ENCODE data around the gene USP34.
"Not testable (repeated sequence)": the region's sequence is repeated elsewhere in the genome, so short reads cannot be mapped to it uniquely, and the experiment has no call there.

USP34 gene

DNA sequence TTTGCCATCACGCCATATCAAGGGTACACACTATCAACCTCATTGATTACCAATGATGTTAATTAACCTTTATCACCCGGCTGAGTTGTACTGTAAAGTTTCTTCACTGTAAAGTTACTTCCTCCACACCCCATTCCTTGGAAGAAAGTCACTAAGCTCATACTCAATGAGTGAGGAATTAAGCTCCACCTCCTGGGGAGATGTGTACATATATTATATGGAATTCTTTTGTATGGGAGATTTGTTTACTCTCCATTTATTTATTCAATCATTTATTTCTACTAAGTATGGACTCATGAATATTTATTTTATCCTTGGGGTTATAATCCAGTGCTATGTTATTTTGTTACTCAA, 252.1 kb downstream of the USP34 start:
- TF ChIP-seq POLR2AphosphoS5 (IDR thresholded peaks at IDR 0.05; ENCODE audit: borderline replicate concordance, low read depth, low read length): no peak
- no peak for TF ChIP-seq EZH2 (IDR thresholded peaks at IDR 0.05)
- TF ChIP-seq FOXP2 (optimal IDR thresholded peaks at IDR 0.05; ENCODE audit: control extremely low read depth, extremely low read length, insufficient read depth): no peak
- no peak overlapping the region for H3K9ac ChIP-seq (ENCODE audit: insufficient read length)
- H3K27ac ChIP-seq: no peak overlapping the region
- H3K36me3 ChIP-seq (ENCODE audit: insufficient read depth, low read length): peaks cover 58% of the 10 kb centered on the region
- no peak for DNase-seq (ENCODE audit: low read depth, low spot score)
- no peaks in the 10 kb centered on the region for H3K9me3 ChIP-seq (ENCODE audit: low read depth, low read length)
- H3K4me3 ChIP-seq: no peak overlapping the region

DNA sequence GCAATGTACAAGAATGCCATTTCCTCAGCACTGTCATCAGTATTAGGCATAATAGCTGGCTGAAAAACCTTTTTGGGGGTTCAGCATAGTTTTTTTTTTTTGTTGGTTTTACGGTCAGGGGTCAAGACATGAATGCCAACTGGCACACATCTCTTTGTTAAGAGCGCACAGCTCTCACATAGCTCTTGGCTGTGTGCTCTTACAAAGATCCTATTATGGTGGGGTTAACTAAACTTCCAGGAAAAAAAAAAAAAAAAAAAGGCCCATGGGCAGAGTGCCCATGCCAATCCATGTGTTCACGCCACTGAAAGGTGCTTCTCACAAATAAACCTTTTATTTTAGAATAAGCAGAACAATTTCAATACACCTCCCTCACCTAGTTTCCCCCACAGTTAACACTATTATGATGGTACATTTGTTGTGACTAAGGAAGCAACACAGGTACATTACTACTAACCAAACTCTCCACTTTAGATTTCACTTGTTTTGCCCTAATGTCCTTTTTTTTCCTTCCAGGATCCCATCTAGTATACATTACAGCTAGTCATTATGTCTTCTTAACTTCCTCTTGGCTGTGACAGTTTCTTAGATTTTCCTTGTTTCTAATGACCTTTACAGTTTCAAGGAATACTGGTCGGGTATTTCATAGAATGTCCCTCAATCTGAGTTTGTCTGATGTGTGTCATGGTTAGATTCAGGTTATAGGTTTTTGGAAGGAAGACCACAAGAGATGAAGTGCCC, 252.6 kb downstream of the USP34 start:
- Histone ChIP-seq H3K36me3 (ENCODE audit: insufficient read depth, low read length) (peaks cover 58% of the 10 kb centered on the region), H3K9me3 (ENCODE audit: low read depth, low read length) (no peaks in the 10 kb centered on the region), H3K4me3 (no peak overlapping the region), H3K27ac (no peak overlapping the region), H3K9ac (ENCODE audit: insufficient read length) (no peak overlapping the region)
- no peak for DNase-seq (ENCODE audit: low read depth, low spot score)
- TF ChIP-seq EZH2 (IDR thresholded peaks at IDR 0.05): no peak
- no peak for TF ChIP-seq POLR2AphosphoS5 (IDR thresholded peaks at IDR 0.05; ENCODE audit: borderline replicate concordance, low read depth, low read length)
- no peak for TF ChIP-seq FOXP2 (optimal IDR thresholded peaks at IDR 0.05; ENCODE audit: control extremely low read depth, extremely low read length, insufficient read depth)

DNA sequence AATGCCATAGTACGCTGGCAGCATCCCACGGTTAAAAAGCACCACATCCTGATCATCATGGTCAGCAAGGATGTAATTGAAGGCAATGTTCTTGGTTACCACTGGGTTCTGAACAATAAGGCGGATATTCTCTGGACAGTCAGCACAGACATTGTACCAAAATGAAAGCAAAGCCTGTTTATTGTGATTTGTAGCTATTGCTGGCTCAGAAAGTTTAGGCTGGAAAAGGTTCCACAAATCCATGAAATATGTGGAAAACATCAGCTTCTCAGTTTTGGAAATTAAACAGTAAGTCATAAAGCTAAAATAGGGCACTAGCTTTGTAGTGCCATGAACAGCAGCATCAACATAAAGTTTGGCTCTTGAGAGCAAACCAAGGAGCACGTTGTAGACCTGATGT, 256.7 kb downstream of the USP34 start:
- TF ChIP-seq FOXP2 (optimal IDR thresholded peaks at IDR 0.05; ENCODE audit: control extremely low read depth, extremely low read length, insufficient read depth): no peak
- no peak for TF ChIP-seq POLR2AphosphoS5 (IDR thresholded peaks at IDR 0.05; ENCODE audit: borderline replicate concordance, low read depth, low read length)
- no peak for TF ChIP-seq EZH2 (IDR thresholded peaks at IDR 0.05)
- no peak for DNase-seq (ENCODE audit: low read depth, low spot score)
- peaks cover 54% of the 10 kb centered on the region for H3K36me3 ChIP-seq (ENCODE audit: insufficient read depth, low read length)
- no peak overlapping the region for H3K4me3 ChIP-seq
- H3K27ac ChIP-seq: no peak overlapping the region
- H3K9ac ChIP-seq (ENCODE audit: insufficient read length): no peak overlapping the region
- no peaks in the 10 kb centered on the region for H3K9me3 ChIP-seq (ENCODE audit: low read depth, low read length)

DNA sequence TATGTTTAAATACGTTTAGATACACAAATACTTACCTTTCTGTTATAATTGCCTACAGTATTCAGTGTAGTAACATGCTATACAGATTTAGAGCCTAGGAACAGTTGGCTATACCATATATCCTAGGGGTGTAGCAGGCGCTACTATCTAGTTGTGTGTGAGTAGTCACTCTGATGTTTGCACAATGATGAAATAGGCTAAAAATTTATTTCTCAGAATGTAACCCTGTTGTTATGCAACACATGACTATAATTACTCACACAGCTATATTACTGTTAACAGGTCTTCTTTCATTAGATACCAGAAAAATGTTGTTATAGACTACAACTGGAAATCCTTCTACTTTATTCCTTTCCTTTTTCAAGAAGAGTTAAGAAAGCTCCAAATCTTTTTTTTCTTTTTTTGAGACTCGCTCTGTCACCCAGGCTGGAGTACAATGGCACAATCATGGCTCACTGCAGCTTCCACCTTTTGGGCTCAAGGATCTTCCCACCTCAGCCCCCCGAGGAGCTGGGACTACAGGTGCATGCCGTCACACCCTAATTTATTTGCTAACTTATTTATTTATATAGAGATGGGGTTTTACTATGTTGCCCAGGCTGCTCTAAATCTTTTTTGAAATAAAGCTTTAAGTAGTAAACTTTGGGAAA, 260.4 kb downstream of the USP34 start:
- TF ChIP-seq POLR2AphosphoS5 (IDR thresholded peaks at IDR 0.05; ENCODE audit: borderline replicate concordance, low read depth, low read length): no peak
- TF ChIP-seq FOXP2 (optimal IDR thresholded peaks at IDR 0.05; ENCODE audit: control extremely low read depth, extremely low read length, insufficient read depth): no peak
- no peaks in the 10 kb centered on the region for H3K9me3 ChIP-seq (ENCODE audit: low read depth, low read length)
- no peak for DNase-seq (ENCODE audit: low read depth, low spot score)
- no peak overlapping the region for H3K9ac ChIP-seq (ENCODE audit: insufficient read length)
- peaks cover 63% of the 10 kb centered on the region for H3K36me3 ChIP-seq (ENCODE audit: insufficient read depth, low read length)
- H3K4me3 ChIP-seq: no peak overlapping the region
- H3K27ac ChIP-seq: no peak overlapping the region

DNA sequence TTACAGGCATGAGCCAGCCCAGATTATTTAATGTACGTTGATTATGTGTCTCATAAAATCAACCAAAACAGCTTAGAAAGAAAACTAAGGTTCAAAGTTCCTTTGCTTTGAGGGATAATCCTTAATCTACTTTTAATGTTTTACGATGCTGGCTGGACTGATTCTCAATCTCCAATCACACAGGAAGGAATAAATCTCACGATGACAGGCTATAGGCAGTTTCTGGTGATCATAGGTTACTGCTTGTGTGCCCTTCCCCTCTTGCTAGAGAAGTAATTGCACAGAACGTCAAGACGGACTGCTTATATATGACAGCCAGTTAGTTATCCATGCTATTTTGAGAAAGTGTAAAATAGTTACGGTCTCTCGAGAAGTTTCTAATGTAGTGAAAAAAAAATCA, 265.8 kb downstream of the USP34 start:
- TF ChIP-seq POLR2AphosphoS5 (IDR thresholded peaks at IDR 0.05; ENCODE audit: borderline replicate concordance, low read depth, low read length) (no peak), FOXP2 (optimal IDR thresholded peaks at IDR 0.05; ENCODE audit: control extremely low read depth, extremely low read length, insufficient read depth) (no peak), EZH2 (IDR thresholded peaks at IDR 0.05) (no peak)
- H3K4me3 ChIP-seq: no peak overlapping the region
- no peak overlapping the region for H3K9ac ChIP-seq (ENCODE audit: insufficient read length)
- H3K27ac ChIP-seq: no peak overlapping the region
- H3K9me3 ChIP-seq (ENCODE audit: low read depth, low read length): no peaks in the 10 kb centered on the region
- H3K36me3 ChIP-seq (ENCODE audit: insufficient read depth, low read length): peaks cover 64% of the 10 kb centered on the region
- no peak for DNase-seq (ENCODE audit: low read depth, low spot score)

DNA sequence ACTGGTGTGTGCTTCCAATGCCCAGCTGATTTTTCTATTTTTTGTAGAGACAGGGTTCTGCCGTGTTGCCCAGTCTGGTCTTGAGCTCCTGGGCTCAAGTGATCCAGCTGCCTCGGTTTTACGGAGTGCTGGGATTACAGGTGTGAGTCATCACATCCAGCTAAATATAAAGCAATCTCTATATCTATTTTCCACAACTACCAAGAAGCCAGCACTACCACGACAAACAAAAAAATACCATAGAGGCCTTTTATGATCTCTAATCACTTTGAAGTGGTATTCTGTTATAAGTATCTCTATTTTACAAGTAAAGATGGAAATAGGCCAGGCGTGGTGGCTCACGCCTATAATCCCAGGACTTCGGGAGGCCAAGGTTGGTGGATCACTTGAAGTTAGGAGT, 274.2 kb downstream of the USP34 start:
- no peak for DNase-seq (ENCODE audit: low read depth, low spot score)
- TF ChIP-seq FOXP2 (optimal IDR thresholded peaks at IDR 0.05; ENCODE audit: control extremely low read depth, extremely low read length, insufficient read depth) (no peak), POLR2AphosphoS5 (IDR thresholded peaks at IDR 0.05; ENCODE audit: borderline replicate concordance, low read depth, low read length) (no peak), EZH2 (IDR thresholded peaks at IDR 0.05) (no peak)
- Histone ChIP-seq H3K9ac (ENCODE audit: insufficient read length) (no peak overlapping the region), H3K36me3 (ENCODE audit: insufficient read depth, low read length) (peaks cover 9% of the 10 kb centered on the region), H3K9me3 (ENCODE audit: low read depth, low read length) (no peaks in the 10 kb centered on the region), H3K4me3 (no peak overlapping the region), H3K27ac (no peak overlapping the region)

DNA sequence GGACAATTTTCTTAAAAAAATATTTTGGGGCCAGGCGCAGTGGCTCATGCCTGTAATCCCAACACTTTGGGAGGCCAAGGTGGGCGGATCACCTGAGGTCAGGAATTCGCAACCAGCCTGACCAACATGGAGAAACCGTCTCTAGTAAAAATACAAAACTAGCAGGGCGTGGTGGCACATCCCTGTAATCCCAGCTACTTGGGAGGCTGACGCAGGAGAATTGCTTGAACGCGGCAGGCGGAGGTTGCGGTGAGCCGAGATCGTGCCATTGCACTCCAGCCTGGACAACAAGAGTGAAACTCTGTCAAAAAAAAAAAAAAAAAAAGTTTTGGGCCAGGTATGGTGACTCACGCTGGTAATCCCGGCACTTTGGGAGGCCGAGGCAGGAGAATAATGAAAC, 276.2 kb downstream of the USP34 start:
- not testable (repeated sequence) for H3K4me3 ChIP-seq; H3K9ac ChIP-seq (ENCODE audit: insufficient read length); H3K9me3 ChIP-seq (ENCODE audit: low read depth, low read length); DNase-seq (ENCODE audit: low read depth, low spot score); H3K27ac ChIP-seq
- peaks cover 17% of the 10 kb centered on the region for H3K36me3 ChIP-seq (ENCODE audit: insufficient read depth, low read length)

DNA sequence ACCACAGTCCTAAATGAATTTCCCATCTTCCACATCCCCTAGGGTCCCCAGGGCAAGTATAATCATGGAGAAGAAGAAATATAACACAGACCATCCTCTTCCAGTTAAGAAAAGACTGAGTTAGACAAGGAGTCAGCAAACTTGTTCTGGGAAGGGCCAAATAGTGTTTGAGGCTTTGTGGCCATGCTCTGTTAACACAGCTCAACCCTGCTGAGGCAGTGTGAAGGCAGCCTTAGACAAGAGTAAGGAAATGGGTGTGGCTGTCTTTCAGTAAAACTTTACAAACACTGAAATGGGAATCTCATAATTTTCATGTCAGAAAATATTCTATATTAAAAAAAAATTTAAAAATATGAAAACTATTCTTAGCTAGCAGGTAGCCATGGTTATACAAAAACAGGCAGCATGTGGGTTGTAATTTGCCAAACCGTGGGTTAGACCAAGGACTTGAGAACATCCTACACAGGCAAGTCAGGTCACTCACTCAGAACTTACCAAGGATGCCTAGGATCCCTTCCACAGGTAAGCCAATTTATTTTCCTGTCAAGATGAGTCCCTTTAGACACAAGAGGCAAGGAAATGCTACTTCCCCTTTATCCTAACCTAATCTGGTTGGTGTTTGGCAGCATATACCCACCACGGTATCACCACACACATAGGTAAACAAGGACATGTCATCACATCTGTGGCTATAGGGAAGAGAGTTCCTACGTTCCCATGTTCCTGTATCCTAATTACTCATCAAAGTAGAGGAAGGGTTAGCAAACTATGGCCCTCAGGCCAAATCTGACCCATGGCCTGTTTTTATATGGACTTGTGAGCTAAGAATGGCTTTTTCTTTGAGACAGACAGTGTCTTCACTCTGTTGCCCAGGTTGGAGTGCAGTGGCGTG, 277.0 kb downstream of the USP34 start:
- Histone ChIP-seq H3K9ac (ENCODE audit: insufficient read length) (no peak overlapping the region), H3K4me3 (no peak overlapping the region), H3K36me3 (ENCODE audit: insufficient read depth, low read length) (peaks cover 24% of the 10 kb centered on the region), H3K27ac (no peak overlapping the region), H3K9me3 (ENCODE audit: low read depth, low read length) (no peaks in the 10 kb centered on the region)
- no peak for DNase-seq (ENCODE audit: low read depth, low spot score)
- TF ChIP-seq POLR2AphosphoS5 (IDR thresholded peaks at IDR 0.05; ENCODE audit: borderline replicate concordance, low read depth, low read length): no peak
- no peak for TF ChIP-seq FOXP2 (optimal IDR thresholded peaks at IDR 0.05; ENCODE audit: control extremely low read depth, extremely low read length, insufficient read depth)
- no peak for TF ChIP-seq EZH2 (IDR thresholded peaks at IDR 0.05)
